ENCODE data around the gene SLC34A1.

The SLC34A1 gene

DNA sequence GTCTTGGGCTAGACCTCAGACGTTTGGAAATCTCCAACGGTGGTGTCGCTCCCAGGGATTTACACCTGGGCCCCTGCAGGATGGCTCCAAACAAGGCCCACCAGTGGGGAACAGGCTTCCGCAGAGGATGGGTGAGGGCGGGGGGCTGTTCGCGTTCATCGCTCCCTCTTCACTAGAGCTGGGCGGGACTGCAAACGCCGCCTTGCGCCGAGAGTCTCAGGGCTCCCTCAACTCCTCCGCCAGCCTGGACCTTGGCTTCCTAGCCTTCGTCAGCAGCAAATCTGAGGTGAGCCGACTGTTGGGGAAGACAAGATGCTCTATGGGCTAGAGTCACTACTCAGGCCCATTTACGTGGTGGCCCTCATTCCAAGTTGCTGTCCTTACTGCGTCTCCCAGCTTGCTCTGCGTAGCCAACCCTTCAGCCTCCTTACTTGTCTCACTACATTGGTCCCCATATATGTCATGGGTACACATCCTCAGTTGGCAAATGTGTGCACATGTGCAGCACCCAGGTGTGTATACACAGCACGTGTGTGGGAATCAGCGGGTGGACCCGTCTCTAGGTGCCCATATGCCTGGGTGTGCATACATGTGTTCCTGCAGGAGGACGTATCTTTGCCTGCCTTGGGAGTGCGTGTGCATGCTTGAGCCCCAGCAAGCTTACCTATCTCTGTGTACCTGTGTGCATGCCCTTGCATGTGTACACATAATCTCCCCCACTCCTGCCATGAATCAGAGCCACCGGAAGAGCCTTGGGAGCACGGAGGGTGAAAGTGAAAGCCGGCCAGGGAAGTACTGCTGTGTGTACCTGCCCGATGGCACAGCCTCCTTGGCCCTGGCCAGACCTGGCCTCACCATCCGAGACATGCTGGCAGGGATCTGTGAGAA is 16.0 kb upstream of the SLC34A1 start:
- Histone ChIP-seq H3K36me3 (ENCODE audit: insufficient read depth, low read length) (0 out of 2 replicates have a peak, but pooled peaks cover 4% of the 10 kb centered on the region), H3F3A (ENCODE audit: low read depth) (no peaks in the 10 kb centered on the region), H3K9me3 (ENCODE audit: insufficient read depth, low read depth, low read length) (no peaks in the 10 kb centered on the region), H4K20me1 (ENCODE audit: insufficient read depth, low read length, poor library complexity, severe bottlenecking) (no peaks in the 10 kb centered on the region), H3K4me1 (ENCODE audit: insufficient read depth, low read length, poor library complexity, severe bottlenecking) (peaks cover 25% of the 10 kb centered on the region), H3K9ac (ENCODE audit: low read depth, low read length, poor library complexity, severe bottlenecking) (no peak overlapping the region), H3K4me2 (ENCODE audit: low read depth, low read length, poor library complexity, severe bottlenecking) (no peak overlapping the region), H3K4me3 (ENCODE audit: low read length, poor library complexity, severe bottlenecking) (no peak overlapping the region), H3K9me2 (replicated peaks; ENCODE audit: low read depth, low read length) (no peaks in the 10 kb centered on the region), H3K79me2 (ENCODE audit: insufficient read depth, low read length) (peaks cover 4% of the 10 kb centered on the region; the same call in 1 of the 2 replicates), H2AFZ (ENCODE audit: low read length) (no peak overlapping the region), H3K27me3 (ENCODE audit: insufficient read depth, low read length, poor library complexity, severe bottlenecking) (no peaks in the 10 kb centered on the region)
- no peak for TF ChIP-seq CTCF (conservative IDR thresholded peaks at IDR 0.05; ENCODE audit: low read length)
- TF ChIP-seq EZH2phosphoT487 (IDR thresholded peaks at IDR 0.05; ENCODE audit: borderline replicate concordance) = no peak

DNA sequence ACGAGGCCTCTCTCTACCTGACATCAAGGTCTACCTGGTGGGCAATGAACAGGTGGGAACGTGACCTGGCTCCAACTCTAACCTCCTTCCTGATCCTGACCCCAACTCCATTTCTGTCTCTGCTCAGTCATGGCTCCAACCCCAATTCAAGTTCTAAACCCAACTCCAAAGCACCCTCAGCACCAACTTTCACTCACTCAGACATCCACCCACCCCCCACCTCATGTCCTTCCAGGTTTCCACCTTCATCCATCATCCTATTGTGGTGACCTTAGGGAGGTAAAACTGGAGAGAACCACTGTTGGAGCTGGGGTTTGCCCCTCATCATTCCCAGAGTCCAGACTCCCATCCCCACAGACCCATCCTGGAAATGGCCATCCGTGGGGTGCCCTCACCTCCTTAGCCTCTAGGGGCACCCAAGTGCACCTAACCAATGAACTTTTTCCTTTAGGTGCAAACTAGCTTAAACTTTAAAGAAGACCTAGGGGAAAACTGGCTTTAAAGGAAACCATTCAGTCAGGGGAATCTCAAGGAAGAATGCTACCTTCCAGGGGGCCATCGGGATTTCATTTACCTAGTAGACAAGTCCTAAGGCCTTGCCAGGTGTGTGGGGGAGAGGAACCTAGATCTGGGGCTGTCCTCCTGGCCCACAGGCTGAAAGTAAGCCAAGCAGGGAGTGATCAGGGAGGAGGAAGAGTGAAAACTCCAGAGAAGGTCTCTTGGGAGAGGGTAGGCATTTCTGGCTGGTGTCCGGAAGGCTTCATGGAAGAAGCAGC is 15.2 kb upstream of the SLC34A1 start:
- Histone ChIP-seq H2AFZ (ENCODE audit: low read length) (no peak overlapping the region), H3K79me2 (ENCODE audit: insufficient read depth, low read length) (no peaks in the 10 kb centered on the region), H3K27me3 (ENCODE audit: insufficient read depth, low read length, poor library complexity, severe bottlenecking) (no peaks in the 10 kb centered on the region), H3K4me1 (ENCODE audit: insufficient read depth, low read length, poor library complexity, severe bottlenecking) (peaks cover 22% of the 10 kb centered on the region), H3K4me2 (ENCODE audit: low read depth, low read length, poor library complexity, severe bottlenecking) (no peak overlapping the region), H3K4me3 (ENCODE audit: low read length, poor library complexity, severe bottlenecking) (no peak overlapping the region), H3K9me2 (replicated peaks; ENCODE audit: low read depth, low read length) (no peaks in the 10 kb centered on the region), H4K20me1 (ENCODE audit: insufficient read depth, low read length, poor library complexity, severe bottlenecking) (no peaks in the 10 kb centered on the region), H3K36me3 (ENCODE audit: insufficient read depth, low read length) (0 out of 2 replicates have a peak, but pooled peaks cover 4% of the 10 kb centered on the region), H3K9me3 (ENCODE audit: insufficient read depth, low read depth, low read length) (no peaks in the 10 kb centered on the region), H3F3A (ENCODE audit: low read depth) (no peaks in the 10 kb centered on the region), H3K9ac (ENCODE audit: low read depth, low read length, poor library complexity, severe bottlenecking) (no peak overlapping the region)
- no peak for TF ChIP-seq EZH2phosphoT487 (IDR thresholded peaks at IDR 0.05; ENCODE audit: borderline replicate concordance)
- peak; percentile 64 for TF ChIP-seq CTCF (conservative IDR thresholded peaks at IDR 0.05; ENCODE audit: low read length)

DNA sequence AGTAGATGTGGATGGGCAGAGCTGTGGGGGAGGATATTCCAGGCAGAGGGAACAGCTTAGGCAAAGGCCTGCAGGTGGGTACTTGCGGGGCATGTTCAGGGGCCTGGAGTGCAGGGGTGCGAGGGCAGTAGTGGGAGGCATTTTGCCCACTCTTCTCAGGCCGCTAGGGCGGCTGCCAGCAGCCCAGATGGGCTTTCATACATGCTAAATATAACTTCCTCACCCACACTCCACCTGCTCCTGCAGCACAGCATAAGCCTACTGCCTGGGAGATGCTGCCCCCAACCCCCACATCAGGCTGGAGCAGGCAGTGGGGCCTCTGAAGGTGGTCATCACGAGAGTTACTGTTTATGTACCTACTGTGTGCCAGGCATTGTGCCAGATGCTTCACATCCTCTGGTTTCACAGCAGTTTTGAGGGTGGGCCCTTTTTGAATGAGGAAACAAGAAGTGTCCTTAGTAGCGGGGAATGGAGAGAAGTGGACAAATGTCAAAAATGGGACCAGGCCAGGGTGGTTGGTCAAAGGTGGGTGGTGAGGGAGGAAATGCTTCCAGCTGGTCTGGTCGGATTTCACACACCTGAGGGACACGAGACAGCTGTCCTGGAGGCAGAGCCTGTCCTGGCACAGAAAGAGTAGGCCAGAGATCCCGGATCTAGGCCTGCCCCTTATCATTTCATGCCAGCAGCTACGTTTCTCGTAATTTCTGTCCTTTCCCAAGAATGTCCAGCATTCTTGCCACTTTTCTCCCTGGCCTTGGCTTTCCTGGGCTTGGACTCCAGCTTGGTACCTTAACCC is 14.4 kb upstream of the SLC34A1 start:
- Histone ChIP-seq H3K4me3 (ENCODE audit: low read length, poor library complexity, severe bottlenecking) (no peak overlapping the region), H3F3A (ENCODE audit: low read depth) (no peaks in the 10 kb centered on the region), H3K9me3 (ENCODE audit: insufficient read depth, low read depth, low read length) (no peaks in the 10 kb centered on the region), H3K9me2 (replicated peaks; ENCODE audit: low read depth, low read length) (no peaks in the 10 kb centered on the region), H3K36me3 (ENCODE audit: insufficient read depth, low read length) (0 out of 2 replicates have a peak, but pooled peaks cover 4% of the 10 kb centered on the region), H3K4me2 (ENCODE audit: low read depth, low read length, poor library complexity, severe bottlenecking) (no peak overlapping the region), H3K9ac (ENCODE audit: low read depth, low read length, poor library complexity, severe bottlenecking) (no peak overlapping the region), H3K27me3 (ENCODE audit: insufficient read depth, low read length, poor library complexity, severe bottlenecking) (no peaks in the 10 kb centered on the region), H4K20me1 (ENCODE audit: insufficient read depth, low read length, poor library complexity, severe bottlenecking) (no peaks in the 10 kb centered on the region), H3K79me2 (ENCODE audit: insufficient read depth, low read length) (no peaks in the 10 kb centered on the region), H2AFZ (ENCODE audit: low read length) (no peak overlapping the region), H3K4me1 (ENCODE audit: insufficient read depth, low read length, poor library complexity, severe bottlenecking) (peaks cover 22% of the 10 kb centered on the region)
- TF ChIP-seq CTCF (conservative IDR thresholded peaks at IDR 0.05; ENCODE audit: low read length) = no peak
- TF ChIP-seq EZH2phosphoT487 (IDR thresholded peaks at IDR 0.05; ENCODE audit: borderline replicate concordance) = no peak

Data from Loucy (cell line).